GM18517 (cell line): ENCODE data around the gene PHF13.
"Not testable (repeated sequence)": the region's sequence is repeated elsewhere in the genome, so short reads cannot be mapped to it uniquely, and the experiment has no call there.

Source experiments
- ATAC-seq: cut with Tn5 transposase; IDR thresholded peaks from one replicate; pipeline ENCODE4 v1.9.1; 2021; ENCODE audit warnings: mild to moderate bottlenecking, moderate library complexity; ENCODE audit not compliant: unreplicated experiment

The PHF13 gene

GRCh38 chr1:6653436-6654290, 40.1 kb downstream of the PHF13 start:
- ATAC-seq: no peak

- ATAC-seq: no peak
Observed at GRCh38 chr1:6657138-6657537, 43.6 kb downstream of the PHF13 start.

- no peak for ATAC-seq
Observed at GRCh38 chr1:6658359-6659060, 45.0 kb downstream of the PHF13 start.

- no peak for ATAC-seq
Observed at GRCh38 chr1:6660415-6661049, 47.0 kb downstream of the PHF13 start.

- not testable (repeated sequence) for ATAC-seq
Observed at GRCh38 chr1:6662468-6662867, 48.9 kb downstream of the PHF13 start.

GRCh38 chr1:6666696-6667095, 53.2 kb downstream of the PHF13 start:
- ATAC-seq: no peak

- ATAC-seq: no peak
Observed at GRCh38 chr1:6667139-6667538, 53.6 kb downstream of the PHF13 start.

- ATAC-seq: no peak
Observed at GRCh38 chr1:6668503-6668902, 55.0 kb downstream of the PHF13 start.

GRCh38 chr1:6672558-6672957, 59.0 kb downstream of the PHF13 start:
- no peak for ATAC-seq
